ENCODE measurements around the gene ZC3H15. TPM values are rescaled to one million over a fixed set of nuclear protein-coding genes. Genes with fewer than 3 reads are reported as not detected.

Gene ZC3H15
- total and polyA plus RNA-seq, 2 of the 8 experiments (the other 6 are each of a cell fraction or from before 2014, with no cell fraction given): 32.0 to 80.8 TPM

- no peaks in the 10 kb centered on the region for H3K79me1 ChIP-seq (ENCODE audit: low read depth, low read length)
- no peaks in the 10 kb centered on the region for H4K20me1 ChIP-seq (replicated peaks in 1 of 2; ENCODE audit: control insufficient read depth in 1 of 2, insufficient read depth in 2 of 2, low read length in 2 of 2)
- WGBS, 2 experiments (ENCODE audit: extremely low coverage in 1 of 2, insufficient coverage in 1 of 2, insufficient read length in 1 of 2, insufficient replicate concordance in 2 of 2, low coverage in 1 of 2, low lambda C conversion rate in 2 of 2, missing lambda C conversion rate in 1 of 2): 80% methylated on average over 3 of the region's 3 CpGs; no CpG with 5 or more reads in 1 of the 2 experiments
- H2BK5ac ChIP-seq (ENCODE audit: low read depth, low read length): no peak overlapping the region
- POLR2A ChIA-PET (ENCODE audit: partially characterized antibody): no interaction called here
- H3K27ac ChIP-seq (ENCODE audit: low read depth, low read length): no peak overlapping the region
- no peaks in the 10 kb centered on the region for H3K9me3 ChIP-seq (ENCODE audit: insufficient read depth in 2 of 2, low read depth in 1 of 2, low read length in 1 of 2)
- H4K8ac ChIP-seq (ENCODE audit: extremely low read depth, insufficient read depth, low read length): no peak overlapping the region
- H3K27me3 ChIP-seq (replicated peaks in 1 of 4; ENCODE audit: control insufficient read depth in 3 of 4, extremely low read depth in 1 of 4, insufficient read depth in 3 of 4, low read length in 3 of 4): peaks cover 0 to under 1% (median 0%) of the 10 kb centered on the region in 4 experiments; a peak in 1 of 7 replicates
- H2BK15ac ChIP-seq (ENCODE audit: low read length): no peak overlapping the region
- CTCF ChIA-PET (ENCODE audit: partially characterized antibody): interaction anchor here (0.9 to 2.3 kb wide), 2 partner anchors 26 to 112 kb away, joined by 3 to 13 read pairs; no protein-coding TSS in a partner anchor
- H3K9ac ChIP-seq (replicated peaks in 1 of 4; ENCODE audit: extremely low read depth in 1 of 4, low read depth in 3 of 4, low read length in 3 of 4): no peak overlapping the region
- no peak overlapping the region for H3K23ac ChIP-seq (ENCODE audit: insufficient read length)
- no peaks in the 10 kb centered on the region for H3K79me2 ChIP-seq (ENCODE audit: control insufficient read depth in 1 of 2, insufficient read depth in 2 of 2, low read length in 2 of 2)
- no peak overlapping the region for H3K56ac ChIP-seq (replicated peaks; ENCODE audit: insufficient read length, low read depth, low read length)
- no peak overlapping the region for H4K91ac ChIP-seq (replicated peaks; ENCODE audit: insufficient read length, low read length)
- H2BK120ac ChIP-seq (replicated peaks; ENCODE audit: low read depth, low read length): no peak overlapping the region
- H2BK12ac ChIP-seq (ENCODE audit: low read depth, low read length): no peak overlapping the region
- FAIRE-seq (no peak), DNase-seq (ENCODE audit: low read depth in 1 of 2, low spot score in 2 of 2) (no peak)
- H3K36me3 ChIP-seq (ENCODE audit: control insufficient read depth in 2 of 4, insufficient read depth in 4 of 4, low read length in 3 of 4): no peaks in the 10 kb centered on the region
- H3K23me2 ChIP-seq (ENCODE audit: low read depth, low read length): no peaks in the 10 kb centered on the region; the same call in 1 of the 2 replicates
- H3K4me2 ChIP-seq (ENCODE audit: insufficient read depth in 1 of 2, low read depth in 2 of 2, low read length in 2 of 2): no peak overlapping the region
- H3K18ac ChIP-seq (ENCODE audit: extremely low read depth, low read length): no peak overlapping the region
- TF ChIP-seq YY1 (IDR thresholded peaks at IDR 0.05; ENCODE audit: low read depth, low read length) (no peak), SP1 (IDR thresholded peaks at IDR 0.05; ENCODE audit: low read depth, low read length) (no peak), SUZ12 (IDR thresholded peaks at IDR 0.05; ENCODE audit: low read length) (no peak), PHF8 (conservative IDR thresholded peaks at IDR 0.05; ENCODE audit: low read depth, low read length) (no peak), CEBPB (IDR thresholded peaks at IDR 0.05; ENCODE audit: low read depth, low read length) (peak; percentile 17; the same call in 1 of the 2 replicates)
- no peak overlapping the region for H3K14ac ChIP-seq (ENCODE audit: insufficient read length)
- no peak overlapping the region for H2BK20ac ChIP-seq (ENCODE audit: low read length)
- H4K5ac ChIP-seq (ENCODE audit: insufficient read length, low read depth, low read length): no peak overlapping the region
- H3K4ac ChIP-seq (replicated peaks; ENCODE audit: insufficient read length, low read depth, low read length): no peak overlapping the region
- H2AK5ac ChIP-seq (ENCODE audit: low read depth, low read length): no peak overlapping the region
- no peak overlapping the region for H3K4me3 ChIP-seq (ENCODE audit: extremely low read depth in 1 of 4, insufficient read depth in 2 of 4, low read depth in 3 of 4, low read length in 4 of 4)
- no peaks in the 10 kb centered on the region for H3K4me1 ChIP-seq (replicated peaks in 1 of 4; ENCODE audit: control insufficient read depth in 3 of 4, insufficient read depth in 4 of 4, low read length in 3 of 4)
- no peak overlapping the region for H2AFZ ChIP-seq (ENCODE audit: low read length)
Measured at GRCh38 chr2:186530314-186530713, 44.3 kb downstream of the ZC3H15 start.

Data from H1 (cell line).